ENCODE data around the gene GTF2H4. TPM values are rescaled to one million over a fixed set of nuclear protein-coding genes. Genes with fewer than 3 reads are reported as not detected.
"Not testable (repeated sequence)": the region's sequence is repeated elsewhere in the genome, so short reads cannot be mapped to it uniquely, and the experiment has no call there.

GTF2H4 gene
- total RNA-seq, 2 donors from 2014 or later, result 60.0 to 67.9 TPM

GRCh38 chr6:30926644-30927043 lies 18.6 kb downstream of the GTF2H4 start:
- peaks cover 17% of the 10 kb centered on the region for H3K36me3 ChIP-seq (ENCODE audit: control insufficient read depth, insufficient read depth, low read length)
- no peak overlapping the region for H3K4me3 ChIP-seq (ENCODE audit: low read length)
- Mint-ChIP-seq H3K27me3 (ENCODE audit: insufficient read depth) (no peaks in the 10 kb centered on the region), H3K27ac (no peak overlapping the region), H3K4me1 (peaks cover 6% of the 10 kb centered on the region), H3K9me3 (peaks cover 13% of the 10 kb centered on the region), H3K4me3 (no peak overlapping the region), H3K36me3 (ENCODE audit: low read depth) (peaks cover 47% of the 10 kb centered on the region)
- TF ChIP-seq CTCF (conservative IDR thresholded peaks at IDR 0.05), result no peak
- no peaks in the 10 kb centered on the region for H3K27me3 ChIP-seq (ENCODE audit: control insufficient read depth, insufficient read depth, low read length, poor library complexity, severe bottlenecking)
- no peak for DNase-seq
- no peaks in the 10 kb centered on the region for H3K4me1 ChIP-seq (ENCODE audit: control insufficient read depth, insufficient read depth, low read length)
- H3K9ac ChIP-seq (ENCODE audit: extremely low read depth, low read length, poor library complexity, severe bottlenecking), result no peak overlapping the region
- 91 to 100% methylated on average over 2 to 4 of the region's 4 CpGs for WGBS, 2 experiments (ENCODE audit: insufficient coverage in 1 of 2, insufficient read length in 1 of 2)
- no peak overlapping the region for H3K27ac ChIP-seq (ENCODE audit: low read depth, low read length)
- H3K9me3 ChIP-seq (ENCODE audit: control insufficient read depth, low read length), result peaks cover 12% of the 10 kb centered on the region

DNA sequence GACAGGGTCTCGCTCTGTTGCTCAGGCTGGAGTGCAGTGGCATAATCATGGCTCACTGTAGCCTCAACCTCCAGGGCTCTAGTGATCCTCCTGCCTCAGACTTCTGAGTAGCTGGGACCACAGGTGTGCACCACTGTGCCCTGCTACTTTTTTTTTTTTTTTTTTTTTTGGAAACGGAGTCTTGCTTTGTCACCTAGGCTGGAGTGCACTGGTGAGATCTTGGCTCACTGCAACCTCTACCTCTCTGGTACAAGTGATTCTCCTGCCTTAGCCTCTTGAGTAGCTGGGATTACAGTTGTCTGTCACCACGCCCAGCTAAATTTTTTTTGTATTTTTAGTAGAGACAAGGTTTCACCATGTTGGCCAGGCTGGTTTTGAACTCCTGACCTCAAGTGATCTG lies 19.1 kb downstream of the GTF2H4 start:
- H3K27ac Mint-ChIP-seq; H3K9ac ChIP-seq (ENCODE audit: extremely low read depth, low read length, poor library complexity, severe bottlenecking); H3K4me3 ChIP-seq (ENCODE audit: low read length); H3K4me1 Mint-ChIP-seq; H3K27me3 Mint-ChIP-seq (ENCODE audit: insufficient read depth); H3K27ac ChIP-seq (ENCODE audit: low read depth, low read length); H3K4me1 ChIP-seq (ENCODE audit: control insufficient read depth, insufficient read depth, low read length); DNase-seq; H3K4me3 Mint-ChIP-seq; H3K27me3 ChIP-seq (ENCODE audit: control insufficient read depth, insufficient read depth, low read length, poor library complexity, severe bottlenecking): not testable (repeated sequence)
- 85 to 90% methylated on average over 2 to 3 of the region's 3 CpGs for WGBS, 2 experiments (ENCODE audit: insufficient coverage in 1 of 2, insufficient read length in 1 of 2)
- H3K9me3 Mint-ChIP-seq, result peaks cover 13% of the 10 kb centered on the region
- peaks cover 47% of the 10 kb centered on the region for H3K36me3 Mint-ChIP-seq (ENCODE audit: low read depth)
- Histone ChIP-seq H3K9me3 (ENCODE audit: control insufficient read depth, low read length) (peaks cover 12% of the 10 kb centered on the region), H3K36me3 (ENCODE audit: control insufficient read depth, insufficient read depth, low read length) (peaks cover 17% of the 10 kb centered on the region)

GRCh38 chr6:30928677-30929076 lies 20.7 kb downstream of the GTF2H4 start:
- H3K9ac ChIP-seq (ENCODE audit: extremely low read depth, low read length, poor library complexity, severe bottlenecking), result no peak overlapping the region
- no peak for TF ChIP-seq CTCF (conservative IDR thresholded peaks at IDR 0.05)
- DNase-seq, result no peak
- no peaks in the 10 kb centered on the region for H3K27me3 ChIP-seq (ENCODE audit: control insufficient read depth, insufficient read depth, low read length, poor library complexity, severe bottlenecking)
- H3K9me3 ChIP-seq (ENCODE audit: control insufficient read depth, low read length), result peaks cover 12% of the 10 kb centered on the region
- no peaks in the 10 kb centered on the region for H3K27me3 Mint-ChIP-seq (ENCODE audit: insufficient read depth)
- H3K36me3 Mint-ChIP-seq (ENCODE audit: low read depth), result peaks cover 32% of the 10 kb centered on the region
- H3K27ac ChIP-seq (ENCODE audit: low read depth, low read length), result no peak overlapping the region
- H3K27ac Mint-ChIP-seq, result no peak overlapping the region
- H3K4me1 Mint-ChIP-seq, result no peaks in the 10 kb centered on the region
- 88 to 100% methylated on average over 2 to 3 of the region's 3 CpGs for WGBS, 2 experiments (ENCODE audit: insufficient coverage in 1 of 2, insufficient read length in 1 of 2)
- no peaks in the 10 kb centered on the region for H3K4me1 ChIP-seq (ENCODE audit: control insufficient read depth, insufficient read depth, low read length)
- no peak overlapping the region for H3K4me3 Mint-ChIP-seq
- H3K4me3 ChIP-seq (ENCODE audit: low read length), result no peak overlapping the region
- peaks cover 17% of the 10 kb centered on the region for H3K36me3 ChIP-seq (ENCODE audit: control insufficient read depth, insufficient read depth, low read length)
- H3K9me3 Mint-ChIP-seq, result peaks cover 13% of the 10 kb centered on the region

- no peak for TF ChIP-seq CTCF (conservative IDR thresholded peaks at IDR 0.05)
- peaks cover 13% of the 10 kb centered on the region for H3K9me3 Mint-ChIP-seq
- no peaks in the 10 kb centered on the region for H3K4me1 Mint-ChIP-seq
- peaks cover 30% of the 10 kb centered on the region for H3K36me3 Mint-ChIP-seq (ENCODE audit: low read depth)
- no peak overlapping the region for H3K9ac ChIP-seq (ENCODE audit: extremely low read depth, low read length, poor library complexity, severe bottlenecking)
- H3K27me3 ChIP-seq (ENCODE audit: control insufficient read depth, insufficient read depth, low read length, poor library complexity, severe bottlenecking), result no peaks in the 10 kb centered on the region
- DNase-seq, result no peak
- peaks cover 12% of the 10 kb centered on the region for H3K9me3 ChIP-seq (ENCODE audit: control insufficient read depth, low read length)
- H3K4me3 ChIP-seq (ENCODE audit: low read length), result no peak overlapping the region
- no peak overlapping the region for H3K4me3 Mint-ChIP-seq
- peaks cover 17% of the 10 kb centered on the region for H3K36me3 ChIP-seq (ENCODE audit: control insufficient read depth, insufficient read depth, low read length)
- no peaks in the 10 kb centered on the region for H3K27me3 Mint-ChIP-seq (ENCODE audit: insufficient read depth)
- 95 to 100% methylated on average over 2 to 4 of the region's 4 CpGs for WGBS, 2 experiments (ENCODE audit: insufficient coverage in 1 of 2, insufficient read length in 1 of 2)
- no peak overlapping the region for H3K27ac ChIP-seq (ENCODE audit: low read depth, low read length)
- no peak overlapping the region for H3K27ac Mint-ChIP-seq
- H3K4me1 ChIP-seq (ENCODE audit: control insufficient read depth, insufficient read depth, low read length), result no peaks in the 10 kb centered on the region
Observed at GRCh38 chr6:30930506-30930905, 22.5 kb downstream of the GTF2H4 start.

All from endodermal cell (in vitro differentiated cells).